Glutamatergic neuron (in vitro differentiated cells): ENCODE data around the gene LYPD6. TPM values are rescaled to one million over a fixed set of nuclear protein-coding genes. Genes with fewer than 3 reads are reported as not detected.

ENCODE experiments used
- DNase-seq: peaks from one replicate; pipeline ENCODE4 v3.0.0; 2022
- H3K27ac Mint-ChIP-seq: one replicate; pipeline ENCODE4 v1.8.0; 2020; ENCODE audit warnings: mild to moderate bottlenecking, mixed read lengths, inconsistent platforms; ENCODE audit not compliant: unreplicated experiment
- H3K27me3 Mint-ChIP-seq: one replicate; pipeline ENCODE4 v1.8.0; 2020; ENCODE audit warnings: mild to moderate bottlenecking, moderate library complexity, mixed read lengths, inconsistent platforms; ENCODE audit not compliant: unreplicated experiment
- H3K36me3 Mint-ChIP-seq: one replicate; pipeline ENCODE4 v1.8.0; 2020; ENCODE audit warnings: mild to moderate bottlenecking, mixed read lengths, inconsistent platforms; ENCODE audit not compliant: unreplicated experiment
- H3K4me1 Mint-ChIP-seq: one replicate; pipeline ENCODE4 v1.8.0; 2020; ENCODE audit warnings: mild to moderate bottlenecking, low read depth, mixed read lengths, inconsistent platforms; ENCODE audit not compliant: unreplicated experiment
- H3K4me3 Mint-ChIP-seq: one replicate; pipeline ENCODE4 v1.8.0; 2020; ENCODE audit warnings: mild to moderate bottlenecking, mixed read lengths, inconsistent platforms; ENCODE audit not compliant: unreplicated experiment
- H3K9me3 Mint-ChIP-seq: one replicate; pipeline ENCODE4 v1.8.0; 2020; ENCODE audit warnings: mild to moderate bottlenecking, moderate library complexity, mixed read lengths, inconsistent platforms; ENCODE audit not compliant: unreplicated experiment
- total RNA-seq: library from RNA; stranded (reverse); fragmentation: NEBNext Ultra II Directional; extraction: Animal tissue kit (Norgen Biotek cat#: 25700); gene quantifications from one replicate; pipeline ENCODE4 v1.2.1, GENCODE V29; 2021; ENCODE audit not compliant: unreplicated experiment
- TF ChIP-seq, protein P1 (sequence below): fragments of 200-600 bp; sonication (generic); IDR thresholded peaks from one replicate; pipeline ENCODE4 v1.5.0; 2021; ENCODE audit not compliant: partially characterized antibody, unreplicated experiment

LYPD6 gene
- total RNA-seq, 1 donor from 2014 or later, result 1.5 TPM

- H3K4me1 Mint-ChIP-seq, result peaks cover 10% of the 10 kb centered on the region
- TF ChIP-seq, protein P1, sequence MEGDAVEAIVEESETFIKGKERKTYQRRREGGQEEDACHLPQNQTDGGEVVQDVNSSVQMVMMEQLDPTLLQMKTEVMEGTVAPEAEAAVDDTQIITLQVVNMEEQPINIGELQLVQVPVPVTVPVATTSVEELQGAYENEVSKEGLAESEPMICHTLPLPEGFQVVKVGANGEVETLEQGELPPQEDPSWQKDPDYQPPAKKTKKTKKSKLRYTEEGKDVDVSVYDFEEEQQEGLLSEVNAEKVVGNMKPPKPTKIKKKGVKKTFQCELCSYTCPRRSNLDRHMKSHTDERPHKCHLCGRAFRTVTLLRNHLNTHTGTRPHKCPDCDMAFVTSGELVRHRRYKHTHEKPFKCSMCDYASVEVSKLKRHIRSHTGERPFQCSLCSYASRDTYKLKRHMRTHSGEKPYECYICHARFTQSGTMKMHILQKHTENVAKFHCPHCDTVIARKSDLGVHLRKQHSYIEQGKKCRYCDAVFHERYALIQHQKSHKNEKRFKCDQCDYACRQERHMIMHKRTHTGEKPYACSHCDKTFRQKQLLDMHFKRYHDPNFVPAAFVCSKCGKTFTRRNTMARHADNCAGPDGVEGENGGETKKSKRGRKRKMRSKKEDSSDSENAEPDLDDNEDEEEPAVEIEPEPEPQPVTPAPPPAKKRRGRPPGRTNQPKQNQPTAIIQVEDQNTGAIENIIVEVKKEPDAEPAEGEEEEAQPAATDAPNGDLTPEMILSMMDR, result no peak
- no peak overlapping the region for H3K4me3 Mint-ChIP-seq
- H3K36me3 Mint-ChIP-seq, result peaks cover 4% of the 10 kb centered on the region
- no peak for DNase-seq
- H3K27me3 Mint-ChIP-seq, result peaks cover 3% of the 10 kb centered on the region
- H3K27ac Mint-ChIP-seq, result no peak overlapping the region
- H3K9me3 Mint-ChIP-seq, result peaks cover 2% of the 10 kb centered on the region
These were observed 83.1 kb downstream of the LYPD6 start for GRCh38 chr2:149413487-149413886.

DNA sequence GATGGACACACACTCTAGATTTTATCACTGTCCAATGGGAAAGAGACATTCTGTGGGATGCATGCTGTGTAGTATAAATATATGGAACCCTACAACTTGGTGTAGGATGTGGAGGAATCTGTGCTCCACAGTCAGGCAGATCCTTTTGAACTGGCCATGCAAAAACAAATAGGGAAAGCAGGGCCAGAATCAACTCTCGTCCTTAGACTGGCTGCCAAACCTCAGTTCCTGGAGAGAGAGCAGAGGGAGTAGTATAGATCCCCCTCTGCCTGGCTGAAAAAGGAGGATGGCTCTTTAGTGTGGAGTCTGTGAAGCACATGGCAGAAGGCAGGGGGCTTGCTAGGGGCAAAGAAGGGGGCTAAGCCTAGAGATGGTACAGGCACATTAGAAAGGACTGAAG, 84.7 kb downstream of the LYPD6 start:
- Mint-ChIP-seq H3K4me1 (peaks cover 10% of the 10 kb centered on the region), H3K9me3 (peaks cover 2% of the 10 kb centered on the region), H3K4me3 (no peak overlapping the region), H3K27me3 (peaks cover 3% of the 10 kb centered on the region), H3K36me3 (no peaks in the 10 kb centered on the region), H3K27ac (no peak overlapping the region)
- no peak for DNase-seq
- TF ChIP-seq, protein P1, result no peak

DNA sequence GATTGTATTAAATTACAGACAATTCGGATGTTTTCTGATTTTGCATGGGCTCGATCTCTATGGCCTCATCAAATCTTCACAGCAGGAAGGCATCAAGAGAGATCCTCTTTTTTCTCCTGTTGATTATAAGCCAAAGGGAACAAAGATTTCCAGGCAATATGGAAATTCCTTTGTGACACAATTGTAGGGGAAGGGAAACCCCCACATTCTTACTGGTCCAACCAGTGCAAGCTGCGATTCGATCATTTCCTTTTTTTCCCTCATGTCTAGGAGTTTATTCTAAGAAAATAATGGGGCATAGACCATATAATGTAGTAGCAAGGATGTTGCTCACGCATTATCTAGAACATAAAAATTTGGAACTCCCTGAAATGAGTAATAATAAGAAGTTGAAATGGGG, 87.7 kb downstream of the LYPD6 start:
- H3K4me3 Mint-ChIP-seq, result no peak overlapping the region
- H3K4me1 Mint-ChIP-seq, result peaks cover 8% of the 10 kb centered on the region
- H3K9me3 Mint-ChIP-seq, result no peaks in the 10 kb centered on the region
- H3K36me3 Mint-ChIP-seq, result no peaks in the 10 kb centered on the region
- no peak for DNase-seq
- TF ChIP-seq, protein P1, result no peak
- no peak overlapping the region for H3K27ac Mint-ChIP-seq
- peaks cover 3% of the 10 kb centered on the region for H3K27me3 Mint-ChIP-seq

DNA sequence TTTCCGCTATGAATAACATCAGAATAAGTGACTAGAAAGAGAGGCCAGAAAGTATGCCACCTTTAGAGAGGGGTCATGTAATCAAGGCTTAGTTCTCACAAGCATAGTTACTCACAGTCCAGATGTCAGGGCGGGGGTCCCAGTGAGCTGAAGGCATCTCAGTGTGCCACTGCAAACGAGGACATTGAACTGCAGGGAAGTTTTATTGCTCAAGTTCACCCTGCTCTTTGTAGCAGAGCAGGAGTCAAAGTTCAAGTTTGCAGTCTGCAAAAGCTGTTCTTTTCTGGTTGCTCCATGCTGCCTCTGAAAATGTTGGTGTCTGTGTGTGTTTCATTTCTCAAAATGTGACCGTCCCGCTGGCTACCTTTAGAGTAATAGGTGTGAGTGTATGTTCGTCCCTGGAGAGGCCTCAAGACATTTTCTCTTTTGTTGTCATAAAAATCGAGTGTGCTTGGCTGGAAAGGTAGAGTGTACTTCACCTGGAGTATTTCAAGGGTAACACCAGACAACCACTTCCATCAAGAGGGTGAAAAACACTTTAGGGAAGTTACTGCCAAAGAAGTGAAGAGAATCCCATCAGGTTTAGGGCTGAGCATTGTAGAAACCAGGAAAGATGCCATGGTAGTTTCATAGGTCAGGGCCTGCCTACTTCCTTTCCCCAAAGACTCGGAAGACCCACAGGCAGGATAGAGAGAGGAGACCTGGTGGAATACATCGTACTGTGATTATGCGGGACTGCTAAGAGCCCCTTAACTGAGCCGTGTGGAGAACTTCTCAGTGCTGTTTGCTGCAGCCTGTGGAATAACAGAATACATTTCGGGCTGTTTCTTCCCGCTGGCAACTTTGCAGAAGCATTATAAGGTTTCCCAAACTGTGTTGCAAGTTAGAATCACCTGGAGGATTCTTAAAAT, 89.9 kb downstream of the LYPD6 start:
- no peaks in the 10 kb centered on the region for H3K9me3 Mint-ChIP-seq
- TF ChIP-seq, protein P1, result no peak
- H3K27ac Mint-ChIP-seq, result no peak overlapping the region
- no peak for DNase-seq
- H3K4me3 Mint-ChIP-seq, result no peak overlapping the region
- peaks cover under 1% of the 10 kb centered on the region for H3K4me1 Mint-ChIP-seq
- H3K36me3 Mint-ChIP-seq, result no peaks in the 10 kb centered on the region
- peaks cover 1% of the 10 kb centered on the region for H3K27me3 Mint-ChIP-seq

GRCh38 chr2:149421791-149422190, 91.4 kb downstream of the LYPD6 start:
- no peaks in the 10 kb centered on the region for H3K4me1 Mint-ChIP-seq
- no peaks in the 10 kb centered on the region for H3K36me3 Mint-ChIP-seq
- H3K27ac Mint-ChIP-seq, result no peak overlapping the region
- H3K27me3 Mint-ChIP-seq, result no peaks in the 10 kb centered on the region
- TF ChIP-seq, protein P1, result no peak
- no peak for DNase-seq
- H3K4me3 Mint-ChIP-seq, result no peak overlapping the region
- H3K9me3 Mint-ChIP-seq, result no peaks in the 10 kb centered on the region
